ENCODE data around the gene RPTOR.

Gene RPTOR

GRCh38 chr17:80786470-80786869, 241.8 kb downstream of the RPTOR start:
- no peak for DNase-seq (ENCODE audit: low read depth in 2 of 2)
- H3K4me3 ChIP-seq (replicated peaks in 1 of 2; ENCODE audit: low read depth in 2 of 2, low read length in 2 of 2) = no peak overlapping the region
- no peak for TF ChIP-seq CTCF (IDR thresholded peaks at IDR 0.05; ENCODE audit: low read depth, low read length)

- no peak for TF ChIP-seq CTCF (IDR thresholded peaks at IDR 0.05; ENCODE audit: low read depth, low read length)
- no peak for DNase-seq (ENCODE audit: low read depth in 2 of 2)
- H3K4me3 ChIP-seq (replicated peaks in 1 of 2; ENCODE audit: low read depth in 2 of 2, low read length in 2 of 2) = no peak overlapping the region
Measured at GRCh38 chr17:80786887-80787286, 242.2 kb downstream of the RPTOR start.

- no peak for DNase-seq (ENCODE audit: low read depth in 2 of 2)
- no peak for TF ChIP-seq CTCF (IDR thresholded peaks at IDR 0.05; ENCODE audit: low read depth, low read length)
- H3K4me3 ChIP-seq (replicated peaks in 1 of 2; ENCODE audit: low read depth in 2 of 2, low read length in 2 of 2) = no peak overlapping the region
Measured at GRCh38 chr17:80787881-80788280, 243.2 kb downstream of the RPTOR start.

GRCh38 chr17:80789356-80789902, 244.8 kb downstream of the RPTOR start:
- H3K4me3 ChIP-seq (replicated peaks in 1 of 2; ENCODE audit: low read depth in 2 of 2, low read length in 2 of 2) = no peak overlapping the region
- peak; percentile 91 to 94 for DNase-seq (ENCODE audit: low read depth in 2 of 2)
- no peak for TF ChIP-seq CTCF (IDR thresholded peaks at IDR 0.05; ENCODE audit: low read depth, low read length)

GRCh38 chr17:80790021-80790765, 245.6 kb downstream of the RPTOR start:
- no peak for DNase-seq (ENCODE audit: low read depth in 2 of 2)
- no peak overlapping the region for H3K4me3 ChIP-seq (replicated peaks in 1 of 2; ENCODE audit: low read depth in 2 of 2, low read length in 2 of 2)
- no peak for TF ChIP-seq CTCF (IDR thresholded peaks at IDR 0.05; ENCODE audit: low read depth, low read length)

GRCh38 chr17:80790981-80791742, 246.5 kb downstream of the RPTOR start:
- no peak for DNase-seq (ENCODE audit: low read depth in 2 of 2)
- H3K4me3 ChIP-seq (replicated peaks in 1 of 2; ENCODE audit: low read depth in 2 of 2, low read length in 2 of 2) = no peak overlapping the region
- TF ChIP-seq CTCF (IDR thresholded peaks at IDR 0.05; ENCODE audit: low read depth, low read length) = no peak

All from cardiac fibroblast (primary cell).